Psoas muscle (tissue), 8 donors: Measurements from ENCODE around the gene CDCA8. TPM values are rescaled to one million over a fixed set of nuclear protein-coding genes. Genes with fewer than 3 reads are reported as not detected.

Experiments
- ATAC-seq, 4 donors: fragments of 200-7000 bp; cut with Tn5 transposase; one replicate each; pipeline ENCODE4 v1.9.1; 2020; ENCODE audit warnings: moderate library complexity in 3 of 4, mild to moderate bottlenecking in 2 of 4
- DNase-seq, 2 donors: peaks; one replicate each; pipeline ENCODE4 v3.0.0-alpha.2; 2020
- H3K27ac ChIP-seq: fragments of 200-600 bp; one replicate; pipeline ENCODE4 v1.8.0; 2022
- H3K27me3 ChIP-seq, 3 donors: fragments of 200-600 bp in 1 of 3; one replicate each; pipeline versions ENCODE4 v1.6.1 to v1.8.0; 2013 to 2022; ENCODE audit warnings: low read length in 2 of 3, mild to moderate bottlenecking in 2 of 3, moderate library complexity in 1 of 3; ENCODE audit not compliant: insufficient read depth in 3 of 3
- H3K36me3 ChIP-seq, 2 donors: fragments of 200-600 bp in 1 of 2; one replicate each; pipeline versions ENCODE4 v1.6.1 to v1.8.0; 2013 to 2022; ENCODE audit warnings: low read depth in 1 of 2, mild to moderate bottlenecking in 1 of 2, moderate library complexity in 1 of 2; ENCODE audit not compliant: insufficient read depth in 1 of 2
- H3K4me1 ChIP-seq: fragments of 200-600 bp; one replicate; pipeline ENCODE4 v1.8.0; 2022
- H3K4me3 ChIP-seq: fragments of 200-600 bp; one replicate; pipeline ENCODE4 v1.8.0; 2022; ENCODE audit warnings: mild to moderate bottlenecking
- H3K9me3 ChIP-seq: fragments of 200-600 bp; one replicate; pipeline ENCODE4 v1.8.0; 2022
- WGBS, 3 donors: extraction: QIAGEN DNeasy Blood & Tissue Kit; methylation state at CpG; one replicate each; pipeline versions ENCODE4 v1.1.6 to v1.1.7; 2013; 5-methylcytosine and 5-hydroxymethylcytosine counted together
- intact Hi-C, 2 donors: fragments of 100-400 bp; cut with DNase I; formaldehyde crosslinking; loops; one replicate each; pipeline versions ENCODE4 v1.11.0 to v1.14.2; 2022
- polyA plus RNA-seq, 3 donors: library from polyadenylated mRNA; stranded (reverse); fragments of 200-250 nt; gene quantifications; one replicate each; pipeline ENCODE4 v1.2.3, GENCODE V29; 2013
- total RNA-seq, 4 donors: library from RNA; stranded (reverse); fragmentation: NEBNext Ultra II Directional in 2 of 4; extraction: Animal tissue kit (Norgen Biotek cat#: 25700) in 2 of 4; gene quantifications; one replicate each; pipeline versions ENCODE4 v1.2.1 to v1.2.4, GENCODE V29; 2021 to 2023
- TF ChIP-seq, protein P1 (sequence below): fragments of 200-600 bp; IDR thresholded peaks from one replicate; pipeline ENCODE4 v1.8.0; 2022; ENCODE audit warnings: antibody characterized with exemption
- donor health status: healthy with polysubstance abuse.
- donor health status: DM: no; HTN: no; CAD: no; lungs with moderate emphysema.
- donor health status: Bipolar disorder and iron deficiency.
- donor health status: healthy.
- donor health status: DM: yes; HTN: yes; CAD: no.
- donor health status: DM: no; HTN: no; CAD: no.
- donor health status: DM: no; HTN: no; CAD: no.
- donor health status: DM: yes; HTN: yes; CAD: no.

The CDCA8 gene
- total and polyA plus RNA-seq, 7 donors = 0.10 to 0.78 (median 0.23) TPM

DNA sequence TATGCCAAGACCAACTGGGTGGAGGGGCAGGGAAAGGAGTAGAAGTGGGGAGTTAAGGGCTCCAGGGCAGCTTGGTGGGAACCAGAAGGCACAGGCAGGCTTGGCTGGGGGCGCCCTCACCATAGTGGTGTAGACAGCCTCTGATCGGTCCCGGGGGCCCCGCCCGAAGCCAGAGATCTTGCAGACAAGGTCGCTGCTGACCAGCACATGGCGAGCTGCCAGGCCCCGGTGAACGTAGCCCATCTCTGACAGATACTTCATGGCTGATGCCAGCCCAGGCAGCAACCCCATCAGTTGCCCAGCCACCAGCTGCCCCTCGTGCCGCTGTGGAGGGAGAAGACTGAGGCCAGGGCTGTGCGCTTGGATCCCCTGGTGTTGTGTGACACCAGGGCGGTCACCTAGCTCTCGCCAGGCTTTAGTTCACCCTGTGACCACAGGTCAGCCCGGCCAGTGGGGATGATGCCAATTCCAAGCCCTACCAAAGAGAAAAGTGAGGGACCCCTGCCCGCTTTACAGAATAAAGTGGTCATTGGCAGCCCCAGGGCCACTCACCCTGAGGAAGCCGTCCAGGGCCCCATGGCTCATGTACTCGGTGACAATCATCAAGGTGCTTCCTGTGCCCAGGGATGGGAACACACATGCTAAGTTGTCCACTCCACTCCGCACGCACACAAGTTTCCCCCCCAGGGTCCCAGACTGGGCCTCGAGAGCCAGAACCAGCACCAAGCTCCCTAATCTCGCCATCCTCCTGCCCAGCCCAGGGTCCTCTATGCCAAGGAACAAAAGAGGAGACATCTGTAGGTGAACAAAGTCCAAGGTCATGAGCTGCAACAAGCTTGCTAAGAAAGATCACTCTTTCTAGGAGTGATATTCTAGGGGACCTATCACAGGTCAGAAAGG lies 28.2 kb downstream of the CDCA8 start:
- H3K27ac ChIP-seq = no peak overlapping the region
- 78 to 84% (median 80%) methylated on average over 22 of the region's 22 CpGs for WGBS, 3 donors
- DNase-seq = no peak
- no peak for ATAC-seq
- no peak overlapping the region for H3K4me3 ChIP-seq
- H3K9me3 ChIP-seq = no peaks in the 10 kb centered on the region
- no peaks in the 10 kb centered on the region for H3K36me3 ChIP-seq
- H3K4me1 ChIP-seq = no peaks in the 10 kb centered on the region
- H3K27me3 ChIP-seq = peaks cover 0 to 15% (median 4%) of the 10 kb centered on the region in 3 donors
- intact Hi-C loops = no loop called here
- TF ChIP-seq, protein P1, sequence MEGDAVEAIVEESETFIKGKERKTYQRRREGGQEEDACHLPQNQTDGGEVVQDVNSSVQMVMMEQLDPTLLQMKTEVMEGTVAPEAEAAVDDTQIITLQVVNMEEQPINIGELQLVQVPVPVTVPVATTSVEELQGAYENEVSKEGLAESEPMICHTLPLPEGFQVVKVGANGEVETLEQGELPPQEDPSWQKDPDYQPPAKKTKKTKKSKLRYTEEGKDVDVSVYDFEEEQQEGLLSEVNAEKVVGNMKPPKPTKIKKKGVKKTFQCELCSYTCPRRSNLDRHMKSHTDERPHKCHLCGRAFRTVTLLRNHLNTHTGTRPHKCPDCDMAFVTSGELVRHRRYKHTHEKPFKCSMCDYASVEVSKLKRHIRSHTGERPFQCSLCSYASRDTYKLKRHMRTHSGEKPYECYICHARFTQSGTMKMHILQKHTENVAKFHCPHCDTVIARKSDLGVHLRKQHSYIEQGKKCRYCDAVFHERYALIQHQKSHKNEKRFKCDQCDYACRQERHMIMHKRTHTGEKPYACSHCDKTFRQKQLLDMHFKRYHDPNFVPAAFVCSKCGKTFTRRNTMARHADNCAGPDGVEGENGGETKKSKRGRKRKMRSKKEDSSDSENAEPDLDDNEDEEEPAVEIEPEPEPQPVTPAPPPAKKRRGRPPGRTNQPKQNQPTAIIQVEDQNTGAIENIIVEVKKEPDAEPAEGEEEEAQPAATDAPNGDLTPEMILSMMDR = no peak

DNA sequence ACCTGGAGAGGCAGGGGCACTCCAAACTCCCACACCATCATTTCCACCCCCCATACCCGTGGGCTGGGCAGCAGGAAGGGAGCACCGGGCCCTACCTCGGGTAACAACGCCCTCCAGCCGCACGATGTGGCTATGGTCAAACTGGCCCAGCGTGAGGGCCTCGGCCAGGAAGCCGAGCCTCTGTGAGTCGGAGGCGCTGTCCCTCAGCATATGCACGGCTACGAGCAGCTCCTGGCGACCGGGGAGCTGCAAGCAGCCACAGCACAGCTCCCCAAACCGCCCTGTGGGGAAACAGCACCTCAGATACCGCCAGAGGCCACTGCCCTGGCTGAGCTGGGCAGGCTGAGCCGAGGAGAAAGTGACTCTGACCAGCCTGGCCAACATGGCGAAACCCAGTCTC lies 29.2 kb downstream of the CDCA8 start:
- Histone ChIP-seq H3K36me3 (no peaks in the 10 kb centered on the region), H3K9me3 (no peaks in the 10 kb centered on the region), H3K4me1 (no peaks in the 10 kb centered on the region), H3K27ac (no peak overlapping the region), H3K4me3 (no peak overlapping the region), H3K27me3 (peaks cover 0 to 24% (median 5%) of the 10 kb centered on the region in 3 donors)
- ATAC-seq (no peak), DNase-seq (no peak)
- 36 to 49% (median 42%) methylated on average over 19 of the region's 19 CpGs for WGBS, 3 donors
- intact Hi-C loops = no loop called here
- TF ChIP-seq, protein P1 = no peak

DNA sequence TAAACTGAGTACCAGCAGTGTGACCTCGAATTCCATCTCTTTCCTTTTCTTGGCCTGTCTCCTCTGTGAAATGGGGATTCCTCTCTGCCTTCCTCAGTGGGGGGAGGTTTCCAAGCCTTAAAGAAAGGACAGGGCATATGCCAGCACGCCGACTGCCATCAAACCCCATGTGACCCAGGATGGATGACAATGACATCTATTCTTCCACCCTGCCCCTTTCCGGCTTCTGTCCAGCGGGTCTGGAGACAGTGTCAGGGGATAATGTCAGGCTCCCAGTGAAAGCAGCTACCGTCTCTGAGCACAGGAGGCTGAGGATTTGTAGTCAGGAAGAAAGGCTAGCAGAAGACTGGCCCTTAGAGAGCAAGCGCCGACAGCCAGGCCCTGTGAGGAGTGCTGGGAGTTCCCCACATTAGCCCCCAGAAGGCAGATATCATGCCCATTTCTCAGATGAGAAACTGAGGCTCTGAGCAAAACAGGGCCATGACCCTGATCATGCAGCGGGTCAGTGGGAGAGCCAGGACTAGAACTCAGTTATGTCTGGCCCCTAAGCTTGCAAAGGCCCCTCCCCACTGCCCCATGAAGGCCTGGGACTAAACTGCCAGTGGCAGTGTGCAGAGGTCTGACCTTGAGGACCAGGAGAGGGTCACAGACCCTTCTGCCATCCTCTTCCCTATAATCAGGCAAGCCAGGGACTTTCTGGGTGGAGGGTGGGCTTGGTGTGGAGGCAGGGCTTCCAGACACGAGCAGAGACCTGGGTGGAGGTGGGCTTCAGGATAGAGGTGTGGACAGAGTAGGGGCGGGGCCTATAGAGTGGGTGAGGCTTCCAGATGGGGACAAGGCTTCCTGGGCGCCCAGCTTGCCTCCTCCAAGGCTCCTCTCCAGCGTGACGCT lies 30.1 kb downstream of the CDCA8 start:
- Histone ChIP-seq H3K36me3 (no peaks in the 10 kb centered on the region), H3K27me3 (peaks cover 0 to 30% (median 5%) of the 10 kb centered on the region in 3 donors), H3K4me3 (no peak overlapping the region), H3K9me3 (no peaks in the 10 kb centered on the region), H3K4me1 (no peaks in the 10 kb centered on the region), H3K27ac (no peak overlapping the region)
- ATAC-seq (no peak), DNase-seq (no peak)
- WGBS, 3 donors = 67 to 73% (median 71%) methylated on average over 14 of the region's 14 CpGs
- intact Hi-C loops = no loop called here
- TF ChIP-seq, protein P1 = no peak

GRCh38 chr1:37723072-37723389 lies 30.7 kb downstream of the CDCA8 start:
- Histone ChIP-seq H3K27ac (no peak overlapping the region), H3K4me3 (no peak overlapping the region), H3K36me3 (no peaks in the 10 kb centered on the region), H3K9me3 (no peaks in the 10 kb centered on the region), H3K4me1 (no peaks in the 10 kb centered on the region), H3K27me3 (peaks cover 0 to 33% (median 4%) of the 10 kb centered on the region in 3 donors)
- intact Hi-C loops = no loop called here
- DNase-seq = no peak
- ATAC-seq = no peak
- TF ChIP-seq, protein P1 = no peak
- WGBS, 3 donors = 84 to 93% (median 88%) methylated on average over 6 of the region's 6 CpGs
